Inflammatory macrophage treated with lipopolysaccharide for 4 hours (primary cell): ENCODE results near the gene RRM1.
"Not testable (repeated sequence)": the region's sequence is repeated elsewhere in the genome, so short reads cannot be mapped to it uniquely, and the experiment has no call there.

ENCODE experiments used
- DNase-seq: peaks from one replicate; pipeline ENCODE4 v3.0.0-alpha.2; 2020

RRM1 gene

DNA sequence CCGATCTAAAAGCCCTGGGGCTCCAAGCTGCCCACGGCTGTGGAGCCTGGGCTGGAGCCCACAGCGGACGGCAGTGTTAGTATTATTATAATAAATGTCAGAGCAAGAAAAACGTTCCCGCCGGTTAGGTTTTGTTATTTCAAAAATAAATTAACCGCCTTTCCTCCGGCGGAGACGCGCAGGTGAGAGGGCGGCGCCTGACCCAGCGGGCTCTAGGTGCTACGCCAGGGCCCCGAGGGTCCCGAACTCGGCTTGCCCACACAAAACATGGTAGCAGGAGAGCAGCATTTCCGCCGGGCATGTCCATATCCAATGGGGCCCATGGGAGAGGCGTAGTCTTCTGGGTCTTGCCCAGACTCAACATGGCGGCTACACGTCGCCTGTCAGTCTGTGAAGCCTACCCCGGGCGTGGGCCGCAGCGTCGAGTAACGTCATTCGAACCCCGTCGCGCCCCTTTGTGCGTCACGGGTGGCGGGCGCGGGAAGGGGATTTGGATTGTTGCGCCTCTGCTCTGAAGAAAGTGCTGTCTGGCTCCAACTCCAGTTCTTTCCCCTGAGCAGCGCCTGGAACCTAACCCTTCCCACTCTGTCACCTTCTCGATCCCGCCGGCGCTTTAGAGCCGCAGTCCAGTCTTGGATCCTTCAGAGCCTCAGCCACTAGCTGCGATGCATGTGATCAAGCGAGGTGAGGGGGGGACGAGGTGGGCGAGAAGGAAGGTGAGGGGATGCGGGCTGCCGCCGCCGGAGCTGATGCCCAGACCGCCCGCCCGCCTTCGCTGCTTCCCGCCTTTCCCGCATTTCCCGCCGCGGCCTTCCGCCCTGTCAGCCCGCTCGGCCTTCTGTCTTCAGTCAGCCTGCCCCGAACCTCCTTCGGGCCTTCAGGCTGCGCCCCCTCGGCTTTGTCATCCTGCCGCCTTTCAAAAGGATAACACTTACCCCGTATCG lies at the start of gene RRM1:
RRM1 (plus strand) TSS at position 452 of the 944 bp plus-strand sequence; CDS start at position 666, 214 bp downstream.
- peak; percentile 95 for DNase-seq

GRCh38 chr11:4044976-4045646 lies 49.5 kb upstream of the RRM1 start:
- DNase-seq = no peak

DNA sequence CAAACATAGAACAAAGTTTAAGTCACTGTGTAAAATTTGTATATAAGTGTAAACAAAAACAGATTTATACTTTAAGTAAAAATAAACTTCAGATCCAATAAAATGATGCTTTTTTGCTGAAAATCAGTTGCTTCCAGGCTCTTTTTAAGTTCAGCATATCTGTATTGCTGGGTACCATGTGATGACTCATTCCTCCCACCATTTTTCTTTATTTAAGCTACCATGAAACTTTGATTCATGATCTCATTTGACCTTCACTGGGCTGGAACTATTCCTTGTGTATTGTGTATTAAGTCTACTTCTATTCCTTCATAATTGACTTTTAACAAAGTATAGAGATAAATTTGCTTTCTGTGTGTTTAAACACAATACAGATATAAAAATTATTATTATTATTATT lies 46.3 kb upstream of the RRM1 start:
- peak; percentile 43 for DNase-seq

DNA sequence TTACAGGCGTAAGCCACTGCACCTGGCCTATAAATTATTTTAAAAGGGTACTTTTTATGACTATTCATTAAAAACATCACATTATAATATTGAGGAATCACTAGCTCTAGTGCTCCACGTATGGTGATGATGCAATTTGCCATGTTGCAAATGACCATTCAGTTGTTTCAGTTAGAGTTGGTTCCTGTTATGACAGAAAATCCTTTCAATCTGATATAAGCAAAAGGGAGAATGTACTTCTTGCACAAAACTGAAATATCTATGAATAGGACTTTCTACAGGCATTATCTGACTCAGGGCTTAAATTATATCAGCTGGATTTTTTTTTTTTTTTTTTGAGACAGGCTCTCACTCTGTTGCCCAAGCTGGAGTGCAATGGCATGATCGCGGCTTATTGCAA lies 45.6 kb upstream of the RRM1 start:
- DNase-seq = peak; percentile 97

- DNase-seq = peak; percentile 19
Observed at GRCh38 chr11:4050138-4050537, 44.5 kb upstream of the RRM1 start.

- not testable (repeated sequence) for DNase-seq
Observed at GRCh38 chr11:4053200-4053599, 41.4 kb upstream of the RRM1 start.

DNA sequence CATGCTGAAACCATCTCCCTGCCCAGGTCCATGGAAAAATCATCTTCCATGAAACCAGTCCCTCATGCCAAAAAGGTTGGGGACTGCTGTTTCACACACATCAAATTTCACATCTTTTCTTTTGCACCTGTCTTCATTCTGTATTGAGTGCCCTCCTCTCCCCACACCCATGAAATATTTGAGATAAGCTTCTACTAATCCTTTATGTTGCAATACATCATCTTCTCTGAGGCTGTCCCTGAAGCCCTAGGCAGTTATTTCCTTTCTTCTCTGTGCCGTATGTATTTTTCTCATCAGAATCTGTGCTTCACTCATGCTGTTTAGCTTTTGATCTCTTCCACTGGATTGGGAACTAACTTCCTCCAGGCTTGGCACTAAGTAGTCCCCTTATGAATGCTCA lies 40.0 kb upstream of the RRM1 start:
- DNase-seq = no peak

DNA sequence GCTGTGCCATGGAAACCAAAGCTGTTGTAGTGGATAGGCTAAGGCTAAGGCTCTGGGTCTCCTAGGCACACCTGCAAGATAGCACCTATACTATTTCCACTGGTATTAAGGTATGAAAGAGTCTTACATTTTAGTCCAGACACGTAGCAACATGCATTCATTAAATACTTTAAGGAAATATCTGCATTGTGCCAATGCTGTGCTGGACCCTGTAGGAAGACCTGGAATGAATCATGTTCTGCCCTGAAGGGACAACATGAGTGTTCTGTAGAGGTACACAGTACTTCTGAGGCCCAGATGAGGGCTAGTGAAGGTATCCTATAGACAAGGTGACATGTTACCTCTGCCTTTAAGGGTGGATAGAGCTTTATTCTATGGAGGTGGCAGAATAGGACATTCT lies 35.2 kb upstream of the RRM1 start:
- DNase-seq = no peak

DNA sequence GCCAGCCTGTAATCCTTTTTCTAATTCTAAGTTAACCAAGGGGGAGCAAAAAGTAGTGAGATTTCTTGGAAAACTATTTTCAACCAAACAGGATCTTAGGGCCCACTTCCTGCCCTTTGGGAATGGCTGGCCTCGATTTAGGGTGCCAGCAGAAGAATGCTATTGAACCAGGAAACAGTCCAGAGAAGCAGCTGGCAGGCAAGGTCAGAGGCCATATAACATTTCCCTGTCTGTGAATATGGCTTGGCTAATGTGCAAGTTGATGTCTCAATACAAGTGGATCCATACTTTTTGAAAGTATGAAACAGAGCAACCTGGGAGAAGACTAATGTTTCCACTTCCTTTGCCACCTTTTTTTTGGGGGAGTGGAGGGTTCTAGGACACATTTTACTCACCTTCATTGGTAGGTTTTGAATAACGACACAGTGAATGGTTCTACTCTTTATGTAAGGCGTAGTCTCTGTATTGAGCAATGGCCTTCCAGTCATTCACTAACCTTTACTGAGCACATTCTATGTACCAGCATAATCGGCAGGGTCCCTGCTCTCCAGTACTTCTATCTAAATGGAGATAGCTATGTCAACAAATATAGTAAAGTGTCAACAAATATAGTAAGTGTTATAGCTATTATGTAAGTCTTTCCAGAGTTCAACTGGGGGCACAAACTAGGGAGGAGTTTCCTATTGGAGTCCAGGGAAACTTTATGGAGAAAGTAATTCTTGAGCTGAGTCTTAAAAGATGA lies 34.2 kb upstream of the RRM1 start:
- no peak for DNase-seq

- no peak for DNase-seq
Observed at GRCh38 chr11:4061700-4062099, 32.9 kb upstream of the RRM1 start.

GRCh38 chr11:4063348-4063747 lies 31.3 kb upstream of the RRM1 start:
- DNase-seq = no peak

DNA sequence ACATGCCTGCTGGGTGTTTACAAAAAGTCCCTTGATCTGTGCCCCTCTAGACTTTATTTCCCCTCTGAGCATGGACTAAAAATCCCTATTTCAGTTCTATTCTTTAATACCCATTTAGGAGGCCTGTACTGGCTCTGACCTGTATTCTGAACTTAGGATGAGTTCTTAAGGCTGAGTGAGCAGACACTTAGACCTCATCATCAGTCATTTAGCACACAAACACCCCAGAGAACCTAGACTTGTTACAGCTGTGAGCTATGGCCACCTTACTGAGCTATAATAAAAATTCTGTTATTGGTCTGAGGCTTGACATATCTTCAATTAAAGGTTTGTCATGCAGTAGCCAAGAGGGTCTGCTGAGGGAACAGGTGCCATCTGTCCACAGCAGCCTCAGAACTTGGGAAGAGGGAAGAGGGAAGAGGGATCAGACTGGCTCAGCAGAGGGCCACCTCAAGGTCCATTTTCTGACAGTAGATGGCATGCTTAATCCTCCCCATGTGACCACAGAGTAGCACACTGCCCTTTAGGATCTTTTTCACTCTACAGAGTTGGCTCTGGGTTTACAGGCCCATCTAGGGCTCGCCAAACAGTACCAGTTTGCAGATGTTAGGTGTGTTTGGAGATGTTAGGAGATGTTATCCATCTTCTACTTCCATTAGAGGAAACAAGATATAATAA lies 30.2 kb upstream of the RRM1 start:
- DNase-seq = no peak

GRCh38 chr11:4065086-4065485 lies 29.5 kb upstream of the RRM1 start:
- no peak for DNase-seq

DNA sequence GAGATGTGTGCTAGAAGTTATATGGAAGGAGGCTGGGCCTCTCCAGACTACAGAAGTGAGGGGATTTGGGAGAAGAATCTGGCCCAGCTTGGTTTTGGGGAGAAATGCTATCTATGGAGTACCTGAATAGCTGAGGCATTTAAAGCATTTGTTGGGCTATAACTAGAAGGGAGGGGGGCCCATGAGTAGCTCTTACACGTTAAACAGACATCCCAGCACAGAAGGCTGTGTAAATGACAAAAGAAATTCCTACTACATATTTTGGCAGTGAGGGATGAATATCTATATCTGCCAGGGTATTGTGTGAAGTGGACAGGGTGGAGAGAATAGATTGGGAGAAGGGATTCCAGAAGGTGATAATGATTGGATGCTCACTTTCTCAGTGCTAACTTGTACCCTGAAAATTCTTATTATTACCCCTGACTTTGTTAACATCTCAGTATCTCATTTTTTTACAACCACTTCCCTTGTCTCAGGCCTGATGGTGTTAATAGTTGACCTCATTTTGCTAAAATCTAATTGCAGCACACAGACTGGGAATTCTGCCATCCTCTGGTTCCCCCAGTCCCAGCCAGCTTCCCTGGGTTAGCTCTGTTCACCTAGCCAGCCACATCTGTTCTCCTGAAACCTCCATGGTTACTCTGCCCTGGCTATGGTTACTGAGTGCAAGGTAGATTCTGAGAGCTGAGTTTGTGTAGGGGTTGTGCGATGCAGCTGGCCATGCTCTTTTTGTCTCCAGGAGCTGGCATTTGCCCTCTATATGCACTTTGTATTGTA lies 28.8 kb upstream of the RRM1 start:
- no peak for DNase-seq

- peak; percentile 55 for DNase-seq
Observed at GRCh38 chr11:4066910-4067309, 27.7 kb upstream of the RRM1 start.

- DNase-seq = no peak
Observed at GRCh38 chr11:4068962-4069361, 25.6 kb upstream of the RRM1 start.

DNA sequence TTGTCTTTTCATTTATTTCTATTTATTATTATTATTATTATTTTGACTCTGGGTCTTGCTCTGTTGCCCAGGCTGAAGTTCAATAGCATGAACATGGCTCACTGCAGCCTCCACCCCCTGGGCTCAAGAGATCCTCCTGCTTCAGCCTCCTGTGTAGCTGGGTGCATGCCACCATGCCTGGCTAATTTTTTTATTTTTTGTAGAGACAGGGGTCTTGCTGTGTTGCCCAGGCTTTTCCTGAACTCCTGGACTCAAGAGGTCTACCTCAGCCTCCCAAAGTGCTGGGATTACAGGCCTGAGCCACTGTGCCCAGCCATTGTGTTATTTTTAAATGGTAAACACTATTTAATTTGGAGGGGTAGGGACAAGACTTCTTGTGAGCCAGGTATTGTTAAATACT lies 23.3 kb upstream of the RRM1 start:
- DNase-seq = no peak

GRCh38 chr11:4071914-4072313 lies 22.7 kb upstream of the RRM1 start:
- no peak for DNase-seq

GRCh38 chr11:4072668-4073285 lies 21.8 kb upstream of the RRM1 start:
- peak; percentile 73 for DNase-seq

GRCh38 chr11:4074266-4074665 lies 20.3 kb upstream of the RRM1 start:
- no peak for DNase-seq

- no peak for DNase-seq
Observed at GRCh38 chr11:4076774-4077173, 17.8 kb upstream of the RRM1 start.

GRCh38 chr11:4083198-4083597 lies 11.4 kb upstream of the RRM1 start:
- no peak for DNase-seq
